ENCODE results near the gene PTPRN2.

The PTPRN2 gene

GRCh38 chr7:158142657-158143056 lies 445.0 kb downstream of the PTPRN2 start:
- no peak for DNase-seq

- no peak for DNase-seq
Observed at GRCh38 chr7:158141806-158142518, 445.7 kb downstream of the PTPRN2 start.

GRCh38 chr7:158141221-158141582 lies 446.4 kb downstream of the PTPRN2 start:
- no peak for DNase-seq

DNA sequence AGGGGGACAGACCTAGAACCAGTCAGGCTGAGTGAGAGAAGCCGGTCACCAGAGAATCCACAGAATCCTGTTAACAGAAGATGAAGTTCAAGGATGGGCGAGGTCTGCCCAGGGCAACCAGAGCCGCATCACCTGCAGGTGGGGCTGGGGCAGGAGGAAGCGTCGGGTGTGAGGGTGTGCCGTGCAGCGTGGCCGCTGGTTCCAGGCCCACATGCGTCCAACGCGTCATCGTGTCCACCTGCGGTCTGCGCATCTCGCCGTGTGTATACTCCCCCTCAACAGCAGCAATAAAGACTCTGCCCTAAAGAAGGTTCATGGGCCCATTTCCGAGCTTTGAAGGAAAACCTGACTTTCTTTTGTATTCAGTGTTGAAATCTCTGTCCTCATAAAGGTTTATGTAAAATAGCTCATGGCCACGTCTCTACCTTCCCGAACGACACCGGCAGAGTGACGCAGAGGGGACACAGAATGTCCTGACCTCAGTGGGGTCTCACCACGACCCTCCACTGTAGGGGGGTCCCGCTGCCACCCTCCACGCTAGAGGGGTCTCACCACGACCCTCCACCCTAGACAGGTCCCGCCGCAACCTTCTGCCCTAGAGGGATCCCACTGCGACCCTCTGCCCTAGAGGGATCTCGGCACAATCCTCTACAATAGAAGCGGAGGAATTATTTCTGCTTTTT lies 446.9 kb downstream of the PTPRN2 start:
- no peak for DNase-seq

DNA sequence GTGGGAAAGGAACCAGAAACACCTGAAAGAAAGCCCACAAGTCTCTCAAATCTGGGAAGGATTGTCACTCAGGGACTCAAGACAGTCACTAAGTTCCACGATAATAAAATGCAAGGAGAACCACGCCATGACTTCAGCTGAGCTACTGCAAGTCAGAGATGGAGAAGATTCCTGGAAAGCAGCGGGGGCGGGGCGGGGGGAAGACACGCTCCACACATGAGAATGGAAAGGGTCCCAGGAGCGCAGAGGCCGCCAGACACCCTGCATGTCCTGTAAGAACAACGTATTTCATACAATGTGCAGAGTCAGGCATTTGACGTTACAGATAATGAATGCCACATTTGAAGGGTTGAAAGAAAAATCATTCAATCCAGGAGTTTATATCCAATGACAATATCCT lies 448.1 kb downstream of the PTPRN2 start:
- DNase-seq, result no peak

- DNase-seq, result no peak
Observed at GRCh38 chr7:158138329-158138597, 449.4 kb downstream of the PTPRN2 start.

DNA sequence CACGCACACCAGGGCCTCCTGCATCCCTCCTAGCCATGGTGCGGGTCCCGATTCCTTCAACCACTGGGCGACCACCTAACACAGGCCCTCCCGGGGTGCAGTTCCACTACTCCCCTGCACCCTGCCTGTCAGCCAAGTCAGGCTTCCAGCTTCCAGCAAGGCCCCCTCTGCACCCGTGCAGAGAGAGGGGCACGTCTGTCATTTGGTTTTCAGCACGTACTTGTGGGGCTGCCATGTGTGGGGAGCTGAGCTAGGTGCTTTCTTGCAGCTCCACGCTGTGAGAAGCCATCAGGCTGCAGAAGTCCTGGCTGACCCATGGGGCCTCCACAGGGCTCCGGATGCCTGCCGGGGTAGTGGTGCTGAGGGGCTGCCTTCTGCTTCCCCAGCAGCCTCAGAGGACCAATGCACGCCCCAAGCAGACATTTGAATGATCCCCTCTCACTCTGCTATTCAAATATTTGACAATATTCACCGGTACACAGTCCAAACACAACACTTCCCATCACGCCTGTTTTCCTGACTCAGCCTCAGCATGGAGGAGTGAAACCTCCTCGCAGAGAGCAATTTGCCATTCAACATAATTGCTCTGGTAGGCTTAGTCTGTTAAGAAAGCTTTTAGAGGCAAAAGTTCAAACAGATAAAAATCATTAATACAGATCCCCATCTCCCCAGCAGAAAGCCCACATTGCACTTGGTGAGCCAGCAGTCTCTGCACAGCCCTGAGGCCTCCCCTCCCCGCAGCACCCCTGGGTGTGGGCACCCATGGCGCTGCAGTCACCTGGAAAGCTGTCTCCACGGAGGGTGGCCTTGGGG lies 449.9 kb downstream of the PTPRN2 start:
- no peak for DNase-seq

DNA sequence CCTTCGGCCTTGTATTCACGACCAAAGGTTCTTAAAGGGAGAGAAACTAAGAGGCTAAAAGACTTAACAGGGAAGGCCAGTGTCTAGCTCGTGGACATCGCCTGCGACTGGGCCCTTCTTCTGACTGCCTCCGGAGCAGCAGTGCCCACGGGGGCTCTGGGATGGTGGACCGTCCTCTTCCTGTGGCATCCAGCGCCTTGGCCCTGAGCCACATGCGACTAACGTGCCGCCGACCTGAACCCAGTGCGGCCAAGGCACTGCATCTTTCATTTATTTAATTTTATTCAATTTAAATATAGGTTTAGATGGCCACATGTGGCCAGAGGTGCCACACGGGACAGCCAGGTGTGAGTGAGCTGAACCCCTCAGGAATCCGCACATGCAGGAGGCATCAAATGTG lies 451.7 kb downstream of the PTPRN2 start:
- DNase-seq, result no peak

DNA sequence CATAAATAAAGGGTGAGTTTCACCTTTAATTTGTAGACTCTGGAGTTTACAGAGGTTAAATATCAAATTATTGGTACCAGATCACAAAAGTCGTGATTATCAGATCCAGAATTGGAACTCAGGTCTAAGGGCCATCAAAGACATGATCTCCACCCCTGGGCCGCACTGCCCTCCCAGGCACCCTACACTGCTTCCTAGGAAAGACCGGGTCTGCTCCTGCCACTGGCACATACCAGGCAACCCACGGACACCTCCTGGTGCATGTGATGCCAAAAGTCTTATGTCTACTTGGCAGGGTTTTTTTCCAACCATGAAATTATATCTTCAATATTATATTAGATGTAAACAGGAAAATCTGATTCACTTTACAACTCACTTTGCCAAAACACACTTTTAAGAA lies 452.8 kb downstream of the PTPRN2 start:
- no peak for DNase-seq

- DNase-seq, result no peak
Observed at GRCh38 chr7:158133515-158134271, 453.9 kb downstream of the PTPRN2 start.

DNA sequence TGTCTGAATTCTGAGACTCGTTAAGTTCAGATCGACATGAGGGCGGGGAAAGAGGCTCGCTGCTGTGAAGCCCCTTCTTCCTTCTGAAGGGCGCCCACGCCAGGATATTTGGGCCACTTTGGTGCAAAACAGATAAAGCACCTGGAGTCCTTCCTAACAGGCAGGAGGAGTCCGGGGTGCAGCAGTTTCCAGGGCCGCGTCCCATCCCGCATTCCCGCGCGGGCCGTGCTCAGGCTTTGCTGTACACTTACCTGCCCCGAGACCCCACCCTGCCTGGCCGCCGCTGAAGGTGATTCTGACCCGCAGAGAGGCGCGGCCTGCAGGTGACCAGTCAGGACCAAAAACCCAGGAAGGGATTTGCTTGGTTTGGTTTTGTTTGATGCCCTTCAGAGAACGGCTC lies 454.6 kb downstream of the PTPRN2 start:
- DNase-seq, result no peak

DNA sequence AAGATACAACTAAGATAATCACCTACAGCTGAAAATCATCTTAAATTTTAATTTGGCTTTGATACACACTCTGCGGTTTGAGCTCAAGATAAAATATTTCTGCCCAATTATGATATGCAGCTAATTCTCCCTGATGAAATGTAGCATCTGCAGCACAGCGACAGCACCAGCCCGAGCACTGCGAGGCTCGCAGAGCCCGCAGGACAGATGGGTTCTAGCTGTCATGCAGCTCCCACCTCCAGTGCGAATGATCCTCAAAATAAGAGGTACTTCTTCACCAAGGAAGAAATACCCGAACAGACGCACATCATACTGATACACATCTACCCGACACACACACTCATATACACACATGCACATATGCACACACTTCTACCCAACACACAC lies 457.6 kb downstream of the PTPRN2 start:
- DNase-seq, result no peak

DNA sequence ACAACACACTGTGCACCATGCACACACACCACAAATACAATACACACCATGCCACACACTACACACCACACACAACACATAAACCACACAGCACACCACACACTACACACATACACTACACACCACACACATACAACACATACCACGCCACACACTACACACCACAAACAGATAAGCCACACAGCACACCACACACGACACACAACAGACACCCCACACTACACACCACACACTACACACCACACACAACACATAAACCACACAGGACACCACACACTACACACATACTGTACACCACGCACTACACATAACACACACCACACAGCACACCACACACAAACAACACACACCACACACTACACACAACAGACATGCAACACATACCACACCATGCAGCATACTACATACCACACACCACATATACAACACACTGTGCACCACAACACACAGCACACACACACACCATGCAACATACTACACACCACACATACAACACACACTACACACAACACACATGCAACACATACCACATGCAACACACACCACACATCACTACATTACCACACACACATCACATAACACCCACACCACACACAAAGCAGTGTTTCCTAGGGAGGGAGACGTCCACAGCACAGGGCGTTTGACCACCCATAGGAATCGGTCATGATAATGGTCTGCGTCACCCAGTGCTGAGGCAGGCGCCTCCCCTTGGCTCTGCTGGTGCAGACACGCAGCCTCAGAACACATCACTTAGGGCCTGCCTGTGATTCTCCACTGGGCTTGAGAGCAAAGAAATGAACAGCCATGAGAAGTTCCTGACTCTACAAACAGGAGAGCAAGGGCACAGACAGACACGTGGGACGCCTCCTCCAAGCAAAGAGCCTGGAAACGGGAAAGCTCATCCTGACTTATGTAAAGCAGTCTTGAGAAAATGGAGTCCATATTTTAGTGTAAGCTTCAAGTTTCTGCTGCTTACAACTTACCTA lies 458.3 kb downstream of the PTPRN2 start:
- DNase-seq, result no peak

DNA sequence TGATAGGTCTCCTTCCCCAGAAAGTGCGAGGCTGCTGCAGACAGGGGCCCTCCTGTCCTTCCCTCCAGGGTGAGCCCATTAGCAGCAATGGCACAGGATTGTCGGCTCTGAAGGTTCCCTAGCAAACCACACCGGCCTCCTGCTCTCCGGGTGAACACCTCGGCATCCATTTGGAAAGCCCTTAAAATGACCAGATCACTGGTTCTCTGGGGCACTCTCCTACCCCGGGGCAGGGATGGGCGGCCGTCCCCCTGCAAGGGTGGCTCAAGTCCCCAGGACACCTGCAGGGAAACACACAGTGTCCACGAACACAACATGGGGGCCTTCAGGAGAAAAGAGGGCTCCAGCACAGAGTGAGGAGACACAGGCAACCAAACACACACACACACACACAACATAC lies 459.1 kb downstream of the PTPRN2 start:
- DNase-seq, result no peak

DNA sequence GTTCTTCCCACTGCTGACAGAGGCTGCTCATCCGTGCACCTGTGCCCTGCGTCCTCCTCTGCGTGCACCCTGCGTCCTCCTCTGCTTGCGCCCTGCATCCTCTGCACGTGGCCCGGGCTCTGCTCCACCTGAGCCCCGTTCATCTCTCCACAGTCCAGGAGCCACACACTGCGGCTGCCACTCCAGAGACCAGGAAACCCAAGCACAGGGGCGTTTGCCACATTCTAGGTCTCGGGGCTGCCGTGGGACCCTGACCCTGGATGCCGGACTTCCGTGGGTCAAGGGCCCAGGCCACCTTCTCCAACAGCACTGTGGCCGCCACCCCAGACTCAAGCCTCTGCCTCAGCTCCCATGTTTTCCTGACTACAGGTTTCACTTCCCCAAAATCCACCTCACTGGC lies 460.4 kb downstream of the PTPRN2 start:
- no peak for DNase-seq

DNA sequence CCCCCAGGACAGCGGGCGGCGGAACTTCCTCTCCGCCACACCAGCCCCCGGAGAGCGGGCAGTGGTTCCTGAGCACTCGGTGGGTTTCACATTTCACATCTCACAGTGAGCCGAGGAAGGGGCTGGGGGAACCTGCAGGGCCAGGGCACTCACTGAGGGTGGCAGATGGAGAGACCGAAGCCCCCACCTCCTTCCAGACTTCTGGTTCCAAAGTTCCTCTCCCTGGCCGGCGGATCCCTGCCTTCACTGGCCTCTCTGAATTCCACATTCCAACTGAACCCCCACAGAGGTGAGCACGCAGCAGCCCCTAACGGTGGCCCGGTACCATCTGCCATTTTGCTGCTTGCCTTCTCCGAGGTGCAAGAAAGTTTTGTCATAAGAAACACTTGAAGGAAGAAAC lies 461.0 kb downstream of the PTPRN2 start:
- DNase-seq, result no peak

- DNase-seq, result no peak
Observed at GRCh38 chr7:158125721-158126120, 461.9 kb downstream of the PTPRN2 start.

DNA sequence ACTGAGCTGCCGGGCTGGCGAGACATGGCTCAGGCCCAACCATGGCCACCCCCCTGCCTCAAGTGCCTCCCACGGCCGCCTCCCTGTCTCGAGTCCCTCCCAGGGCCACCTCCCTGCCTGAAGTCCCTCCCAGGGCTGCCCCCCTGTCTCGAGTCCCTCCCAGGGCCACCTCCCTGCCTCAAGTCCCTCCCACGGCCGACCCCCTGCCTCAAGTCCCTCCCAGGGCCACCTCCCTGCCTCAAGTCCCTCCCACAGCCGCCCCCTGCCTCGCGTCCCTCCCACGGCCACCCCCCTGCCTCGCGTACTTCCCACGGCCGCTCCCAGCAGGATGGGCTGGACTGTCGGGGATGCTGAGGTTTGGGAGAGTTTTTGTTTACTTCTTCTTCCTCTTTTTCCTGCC lies 462.5 kb downstream of the PTPRN2 start:
- no peak for DNase-seq

- DNase-seq, result no peak
Observed at GRCh38 chr7:158124671-158125079, 462.9 kb downstream of the PTPRN2 start.

- DNase-seq, result no peak
Observed at GRCh38 chr7:158123753-158124152, 463.9 kb downstream of the PTPRN2 start.

GRCh38 chr7:158123214-158123613 lies 464.4 kb downstream of the PTPRN2 start:
- no peak for DNase-seq

DNA sequence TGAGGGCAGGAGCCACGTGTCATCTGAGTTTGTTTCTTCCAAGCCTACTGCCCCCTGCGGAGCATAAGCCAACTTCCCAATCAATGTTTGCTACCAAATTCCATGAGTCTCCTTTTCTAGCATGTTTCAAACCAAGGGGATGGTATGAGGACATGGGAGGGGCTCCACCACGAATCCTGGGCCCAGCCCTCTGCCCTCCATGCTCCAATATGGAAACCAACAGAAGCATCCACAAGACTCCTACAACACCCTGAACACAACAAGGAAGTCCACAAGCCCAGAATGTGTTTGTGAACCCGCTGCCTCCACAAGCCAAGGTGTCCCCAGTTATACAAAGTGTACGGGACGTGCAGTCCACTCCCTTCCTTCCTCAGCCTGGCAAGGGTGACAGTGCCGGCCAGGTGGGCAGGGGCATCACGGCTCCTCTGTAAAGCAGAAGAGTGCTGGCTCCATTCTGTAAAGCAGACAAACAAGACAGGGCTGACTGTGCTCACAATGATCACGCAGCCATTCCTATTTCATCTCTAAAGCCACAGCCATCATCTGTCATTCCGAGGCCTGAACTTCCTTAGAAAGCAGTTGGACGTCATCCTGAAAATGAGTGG lies 466.1 kb downstream of the PTPRN2 start:
- no peak for DNase-seq
